NCI-H1092 treated with DMSO at 0.1 percent for 48 hours (cell line): ENCODE results near the gene RIC8A.

Source experiments
- DNase-seq: peaks from one replicate; lab custom pipeline; 2025; lab: John Stamatoyannopoulos, UW

Gene RIC8A

DNA sequence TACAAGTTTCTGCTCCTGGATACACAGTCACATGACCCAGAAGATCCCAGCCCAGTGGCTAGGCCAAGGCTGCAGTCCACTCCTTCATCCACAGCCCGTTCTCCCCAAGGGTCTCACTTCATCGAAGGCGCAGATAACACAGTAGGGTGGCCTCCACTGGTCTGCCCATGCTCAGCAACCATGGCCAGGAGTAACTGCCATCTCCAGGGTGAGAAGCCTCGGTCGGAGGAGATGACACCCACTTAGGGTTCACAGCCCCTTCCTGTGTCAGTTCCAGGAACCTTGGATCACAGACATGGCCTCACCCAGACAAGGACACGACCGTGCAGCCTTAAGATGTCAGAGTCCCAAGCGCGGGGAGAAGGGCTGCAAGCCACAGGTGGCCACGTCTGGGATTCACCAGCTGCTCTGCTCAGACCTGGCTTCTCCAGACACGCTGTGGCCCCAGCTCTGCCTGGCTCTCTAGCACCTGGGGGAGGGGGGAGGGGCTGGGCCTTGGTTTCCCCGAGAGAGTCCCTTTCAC, 2.9 kb upstream of the RIC8A start:
- no peak for DNase-seq

DNA sequence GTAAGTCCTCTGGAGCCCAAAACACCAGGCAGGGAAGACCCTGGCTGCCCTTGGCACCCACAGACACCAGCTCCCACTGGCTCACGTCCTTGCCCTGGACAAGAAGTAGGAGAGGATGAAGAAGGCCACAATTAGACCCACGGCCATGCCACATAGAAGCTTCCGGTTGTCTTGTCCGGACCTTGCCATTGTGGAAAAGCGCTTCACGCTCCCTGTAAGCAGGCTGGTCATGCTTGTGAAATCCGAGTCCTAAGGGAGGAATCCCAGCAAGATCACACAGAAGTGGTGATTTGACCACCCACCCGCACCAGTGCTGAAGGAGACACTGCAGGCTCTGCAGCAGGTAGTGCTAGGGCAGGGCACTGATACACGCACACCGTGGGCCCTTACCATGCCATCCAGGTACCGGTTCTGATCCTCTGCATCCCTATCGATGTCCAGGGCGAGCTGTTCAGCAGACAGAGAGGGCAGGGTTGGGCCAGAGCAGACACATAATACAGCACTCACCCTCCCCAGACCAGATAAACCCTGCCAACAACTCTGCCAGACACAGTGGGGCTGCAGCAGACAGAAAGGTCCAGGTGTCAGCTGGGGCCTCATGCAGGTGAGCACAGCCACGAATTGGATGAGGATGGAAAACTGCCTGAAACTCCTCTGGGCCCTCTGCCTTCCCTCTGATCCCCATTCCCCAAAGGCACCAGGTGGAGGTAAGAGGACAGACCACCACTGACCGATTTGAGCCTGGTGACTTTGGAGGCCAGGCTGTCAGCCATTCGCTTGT, 2.1 kb upstream of the RIC8A start:
- DNase-seq: no peak

DNA sequence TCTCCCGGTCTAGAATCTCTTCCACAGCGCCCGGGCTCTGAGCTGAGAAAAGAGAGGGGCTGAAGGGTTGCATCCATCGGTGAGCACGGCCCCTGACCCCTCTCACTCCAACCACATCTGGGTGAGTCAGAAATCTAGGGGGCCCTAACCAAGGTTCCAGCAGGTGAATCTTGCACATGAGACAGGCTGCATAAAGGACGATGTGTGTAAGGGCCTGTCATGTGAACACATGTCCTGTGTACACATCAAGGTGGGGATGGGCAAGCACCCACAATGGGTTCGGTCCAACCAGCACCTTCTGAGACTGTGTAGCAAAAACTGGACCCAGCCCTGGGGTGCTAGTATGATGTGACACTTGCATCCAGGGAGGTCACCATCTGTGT, 1.5 kb upstream of the RIC8A start:
- no peak for DNase-seq

DNA sequence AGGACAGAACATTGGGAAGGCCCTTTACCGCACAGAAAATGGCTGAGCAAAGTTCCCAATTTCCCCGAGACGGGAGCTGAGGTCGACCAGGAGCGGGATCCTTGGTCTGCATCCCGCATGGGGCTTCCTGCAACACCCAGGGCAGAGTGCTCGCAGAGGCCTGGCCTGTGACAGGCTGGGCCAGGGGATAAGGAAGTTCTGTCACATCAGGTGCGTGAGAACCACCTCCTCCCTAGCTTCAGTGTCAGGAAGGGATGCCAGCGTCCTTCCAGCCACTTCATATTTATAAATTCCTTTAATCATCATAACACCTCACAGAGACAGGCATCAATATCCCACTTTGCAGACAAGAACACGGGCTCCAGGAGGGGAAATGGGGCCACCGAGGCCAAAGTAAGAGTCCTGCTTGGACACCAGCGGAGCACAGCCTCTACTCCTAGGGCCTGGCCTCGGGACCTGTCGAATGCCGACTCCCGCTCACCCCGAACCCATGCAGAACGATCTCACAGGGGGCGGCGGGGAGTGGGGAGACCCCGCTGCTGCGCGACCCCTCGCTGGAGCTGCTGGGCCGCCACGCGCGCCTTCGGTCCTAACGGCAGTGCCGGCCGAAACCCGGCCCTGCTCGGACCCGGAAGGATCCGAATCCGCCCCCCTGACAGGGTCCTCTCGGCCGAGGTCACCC, 841 bp upstream of the RIC8A start:
- no peak for DNase-seq

DNA sequence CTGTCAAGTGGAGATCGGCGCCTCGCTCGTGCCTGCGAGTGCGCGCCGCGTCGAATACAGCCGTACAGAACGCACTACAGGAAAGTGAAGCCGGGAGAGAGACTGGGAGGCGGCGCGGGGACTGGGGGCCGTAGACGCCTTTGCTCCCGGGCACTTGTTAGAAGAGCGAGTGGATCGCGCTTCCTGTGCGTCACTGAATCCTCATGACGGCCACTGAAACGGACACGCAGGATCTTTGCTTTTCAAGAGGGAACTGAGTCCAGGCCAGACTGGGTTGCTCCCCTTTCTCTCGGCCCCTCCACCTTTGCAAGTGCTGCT, 314 bp downstream of the RIC8A start:
- no peak for DNase-seq

DNA sequence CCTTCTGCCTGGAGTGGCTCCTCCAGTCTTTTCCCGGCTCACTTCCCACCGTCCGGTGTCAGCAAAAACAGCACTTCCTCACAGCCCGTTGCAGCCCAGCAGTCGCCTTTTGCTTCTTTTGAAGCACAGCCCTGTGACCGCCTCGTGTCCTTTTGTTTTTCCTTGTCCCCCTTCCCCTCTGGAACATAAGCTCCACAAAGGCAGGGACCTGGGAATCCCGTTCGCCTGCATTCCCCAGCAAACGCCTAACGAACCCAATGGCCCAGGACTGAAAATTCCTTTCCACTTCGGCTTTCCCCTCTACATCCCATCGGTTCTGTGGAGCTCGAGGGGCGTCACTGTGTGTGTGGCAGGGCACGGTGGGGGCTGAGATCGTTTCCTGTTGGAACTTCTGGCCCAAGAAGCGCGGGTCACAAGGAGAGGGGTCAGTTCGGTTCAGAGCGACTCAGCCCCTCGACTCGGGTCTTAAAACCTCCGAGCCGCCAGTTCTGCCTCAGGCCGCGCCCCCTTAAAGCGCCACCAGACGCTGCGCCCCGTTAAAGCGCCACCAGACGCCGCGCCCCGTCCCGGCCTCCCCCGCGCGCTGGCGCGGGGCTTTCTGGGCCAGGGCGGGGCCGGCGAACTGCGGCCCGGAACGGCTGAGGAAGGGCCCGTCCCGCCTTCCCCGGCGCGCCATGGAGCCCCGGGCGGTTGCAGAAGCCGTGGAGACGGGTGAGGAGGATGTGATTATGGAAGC, 841 bp downstream of the RIC8A start:
- peak; percentile 36 for DNase-seq

DNA sequence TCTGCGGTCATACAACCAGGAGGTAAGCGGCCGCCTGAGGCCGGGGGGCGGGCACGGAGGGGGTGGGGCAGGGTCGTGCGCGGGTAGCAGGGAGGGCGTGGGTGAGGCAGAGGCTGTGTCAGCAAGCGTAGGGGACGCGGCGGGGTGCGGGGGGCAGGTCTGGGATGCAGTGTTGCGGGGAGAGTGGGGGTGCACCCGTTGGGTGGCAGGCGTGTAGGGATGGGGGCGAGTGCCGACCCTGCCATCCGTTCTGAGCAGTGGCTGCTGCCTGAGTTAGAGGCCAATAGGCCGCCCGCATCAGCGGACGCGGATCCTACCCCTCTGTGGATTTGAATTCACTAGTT, 1.4 kb downstream of the RIC8A start:
- no peak for DNase-seq

DNA sequence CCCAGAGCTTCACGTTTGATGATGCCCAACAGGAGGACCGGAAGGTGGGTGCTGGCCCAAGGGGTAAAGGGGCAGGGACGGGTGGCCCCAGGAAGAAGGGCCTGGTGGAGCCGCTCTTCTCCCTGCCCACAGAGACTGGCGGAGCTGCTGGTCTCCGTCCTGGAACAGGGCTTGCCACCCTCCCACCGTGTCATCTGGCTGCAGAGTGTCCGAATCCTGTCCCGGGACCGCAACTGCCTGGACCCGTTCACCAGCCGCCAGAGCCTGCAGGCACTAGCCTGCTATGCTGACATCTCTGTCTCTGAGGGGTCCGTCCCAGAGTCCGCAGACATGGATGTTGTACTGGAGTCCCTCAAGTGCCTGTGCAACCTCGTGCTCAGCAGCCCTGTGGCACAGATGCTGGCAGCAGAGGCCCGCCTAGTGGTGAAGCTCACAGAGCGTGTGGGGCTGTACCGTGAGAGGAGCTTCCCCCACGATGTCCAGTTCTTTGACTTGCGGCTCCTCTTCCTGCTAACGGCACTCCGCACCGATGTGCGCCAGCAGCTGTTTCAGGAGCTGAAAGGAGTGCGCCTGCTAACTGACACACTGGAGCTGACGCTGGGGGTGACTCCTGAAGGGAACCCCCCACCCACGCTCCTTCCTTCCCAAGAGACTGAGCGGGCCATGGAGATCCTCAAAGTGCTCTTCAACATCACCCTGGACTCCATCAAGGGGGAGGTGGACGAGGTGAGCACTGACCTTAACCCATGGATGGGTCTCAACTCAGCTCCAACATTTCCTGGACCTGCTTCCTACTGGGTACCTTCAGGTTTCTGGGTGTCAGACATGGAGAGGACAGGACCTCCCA, 2.0 kb downstream of the RIC8A start:
- no peak for DNase-seq

DNA sequence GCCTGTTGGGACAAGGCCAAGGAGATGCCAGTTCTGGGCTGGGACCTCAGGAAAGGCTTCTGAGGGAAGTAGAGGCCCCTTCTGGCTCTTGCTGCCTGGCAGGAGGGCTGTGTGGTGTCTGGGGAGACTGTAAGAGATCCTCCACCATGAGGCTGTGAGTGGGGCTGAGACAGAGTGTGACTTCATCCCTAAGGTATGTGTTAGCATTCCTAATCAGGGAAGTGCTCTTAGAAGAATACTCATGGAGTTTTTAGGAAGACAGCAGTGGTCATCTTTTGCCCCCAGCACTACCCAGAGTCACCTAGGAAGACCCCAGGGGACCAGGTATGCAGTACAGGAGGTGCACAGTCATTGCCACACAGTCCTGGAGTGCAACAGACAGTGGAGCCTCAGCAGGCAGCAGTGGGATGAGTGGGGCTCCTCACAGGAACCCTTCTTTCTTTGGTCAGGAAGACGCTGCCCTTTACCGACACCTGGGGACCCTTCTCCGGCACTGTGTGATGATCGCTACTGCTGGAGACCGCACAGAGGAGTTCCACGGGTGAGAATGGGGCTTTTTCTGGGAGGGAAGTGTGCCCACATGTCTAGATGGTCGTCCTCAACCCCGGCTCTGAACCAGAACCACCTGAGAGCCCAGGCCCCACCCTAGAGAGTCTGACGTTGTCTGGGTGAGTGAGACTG, 2.8 kb downstream of the RIC8A start:
- DNase-seq: no peak

DNA sequence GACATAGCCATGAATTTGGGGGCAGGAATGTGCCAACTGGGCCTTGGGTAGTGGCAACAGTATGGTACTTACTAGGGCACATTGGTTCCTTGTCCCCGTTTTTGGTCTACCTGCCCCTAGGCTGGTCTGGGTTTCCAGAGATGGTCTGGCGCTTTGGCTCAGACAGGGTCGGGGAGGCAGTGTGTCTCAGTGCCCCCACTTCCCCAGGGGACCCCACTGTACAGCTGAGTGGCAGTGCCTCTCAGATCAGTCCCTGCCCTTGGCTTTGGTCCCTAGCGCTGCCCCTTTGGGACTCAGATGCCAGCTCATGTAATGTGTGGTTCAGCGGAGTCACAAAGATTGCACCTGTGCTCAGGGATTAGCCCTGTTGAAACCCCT, 3.3 kb downstream of the RIC8A start:
- DNase-seq: no peak

DNA sequence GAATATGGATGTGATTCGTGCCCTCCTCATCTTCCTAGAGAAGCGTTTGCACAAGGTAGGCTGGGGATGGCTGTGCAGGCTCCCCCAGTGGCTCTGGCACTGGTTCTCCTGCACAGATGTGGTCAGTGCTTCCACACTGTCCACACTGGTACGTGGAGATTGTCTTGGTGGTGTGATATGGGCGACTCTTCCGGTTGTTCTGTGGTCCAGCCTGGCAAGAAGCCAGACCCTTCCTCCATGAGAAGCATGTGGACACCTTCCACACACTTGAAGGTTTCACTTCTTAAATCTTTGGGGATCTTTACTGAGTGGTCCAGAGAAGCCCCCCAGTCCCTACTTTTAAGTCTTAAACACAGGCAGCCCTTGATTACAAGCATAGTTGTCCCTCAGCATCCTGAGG, 3.8 kb downstream of the RIC8A start:
- no peak for DNase-seq

DNA sequence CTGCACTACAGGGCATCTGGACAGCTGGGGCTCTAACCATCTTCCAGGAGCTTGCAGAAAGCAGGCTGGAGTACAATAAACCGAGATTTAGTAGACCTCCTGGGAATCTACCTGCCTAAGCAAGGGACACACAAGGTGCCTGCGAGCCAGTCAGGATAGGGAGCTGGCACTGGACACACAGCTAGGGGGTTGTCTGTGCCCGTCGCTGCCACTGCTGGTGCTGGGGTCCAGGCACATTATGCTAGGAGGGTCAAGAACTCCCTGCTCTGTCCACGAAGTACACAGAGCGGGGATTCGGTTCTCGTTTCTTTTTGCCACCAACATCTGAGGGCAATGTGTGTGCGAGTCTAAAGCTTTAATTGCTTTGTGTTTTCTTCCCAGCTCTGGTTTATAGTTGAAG, 4.2 kb downstream of the RIC8A start:
- no peak for DNase-seq

DNA sequence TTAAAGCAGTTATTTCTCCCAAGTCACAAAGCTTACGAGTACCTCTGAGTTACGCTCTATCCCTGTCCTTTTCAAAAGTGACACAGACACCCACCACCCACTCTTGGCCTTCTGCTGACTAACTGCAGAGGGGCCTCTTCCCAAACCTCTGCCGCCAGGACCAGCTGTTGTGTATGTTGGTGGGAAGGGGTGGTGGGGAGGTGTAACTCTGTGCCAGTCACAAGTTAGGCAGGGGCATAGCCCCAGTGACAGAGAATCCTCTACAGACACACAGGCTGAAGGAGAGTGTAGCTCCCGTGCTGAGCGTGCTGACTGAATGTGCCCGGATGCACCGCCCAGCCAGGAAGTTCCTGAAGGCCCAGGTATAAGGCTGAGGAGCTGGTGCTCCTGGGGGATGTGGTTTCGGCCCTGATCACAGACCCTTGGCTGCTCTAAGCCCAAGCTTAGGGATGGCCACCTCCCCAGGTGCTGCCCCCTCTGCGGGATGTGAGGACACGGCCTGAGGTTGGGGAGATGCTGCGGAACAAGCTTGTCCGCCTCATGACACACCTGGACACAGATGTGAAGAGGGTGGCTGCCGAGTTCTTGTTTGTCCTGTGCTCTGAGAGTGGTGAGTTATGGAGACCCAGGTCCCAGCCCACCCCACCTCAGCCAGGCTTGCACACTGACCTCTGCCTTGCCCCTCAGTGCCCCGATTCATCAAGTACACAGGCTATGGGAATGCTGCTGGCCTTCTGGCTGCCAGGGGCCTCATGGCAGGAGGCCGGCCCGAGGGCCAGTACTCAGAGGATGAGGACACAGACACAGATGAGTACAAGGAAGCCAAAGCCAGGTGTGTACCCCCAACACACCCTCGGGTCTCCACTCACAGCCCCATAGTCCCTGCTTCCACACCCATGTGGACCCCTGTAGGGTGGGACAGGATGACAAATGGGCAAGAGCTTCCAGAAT, 4.9 kb downstream of the RIC8A start:
- DNase-seq: no peak

DNA sequence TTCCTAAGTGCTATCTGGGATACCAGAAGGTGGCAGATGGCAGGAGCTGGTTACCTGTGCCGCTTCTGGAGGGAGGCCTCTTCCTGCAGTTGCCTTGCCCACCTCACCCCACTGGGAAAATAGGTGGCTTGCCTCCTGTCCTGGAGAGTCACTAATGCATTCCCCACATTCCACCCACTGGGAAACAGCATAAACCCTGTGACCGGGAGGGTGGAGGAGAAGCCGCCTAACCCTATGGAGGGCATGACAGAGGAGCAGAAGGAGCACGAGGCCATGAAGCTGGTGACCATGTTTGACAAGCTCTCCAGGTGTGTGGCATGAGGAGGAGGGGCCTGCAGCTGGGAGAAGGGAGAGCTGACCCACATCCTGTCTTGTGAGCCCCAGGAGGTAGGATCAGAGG, 5.6 kb downstream of the RIC8A start:
- DNase-seq: no peak

DNA sequence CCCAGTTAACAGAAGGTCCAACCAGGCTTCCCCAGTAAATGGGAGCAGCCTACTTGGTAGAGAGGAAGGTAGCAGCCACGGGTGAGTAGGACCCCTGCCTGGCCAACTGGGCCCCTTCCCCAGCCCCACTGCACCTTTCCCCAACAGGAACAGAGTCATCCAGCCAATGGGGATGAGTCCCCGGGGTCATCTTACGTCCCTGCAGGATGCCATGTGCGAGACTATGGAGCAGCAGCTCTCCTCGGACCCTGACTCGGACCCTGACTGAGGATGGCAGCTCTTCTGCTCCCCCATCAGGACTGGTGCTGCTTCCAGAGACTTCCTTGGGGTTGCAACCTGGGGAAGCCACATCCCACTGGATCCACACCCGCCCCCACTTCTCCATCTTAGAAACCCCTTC, 6.6 kb downstream of the RIC8A start:
- no peak for DNase-seq

DNA sequence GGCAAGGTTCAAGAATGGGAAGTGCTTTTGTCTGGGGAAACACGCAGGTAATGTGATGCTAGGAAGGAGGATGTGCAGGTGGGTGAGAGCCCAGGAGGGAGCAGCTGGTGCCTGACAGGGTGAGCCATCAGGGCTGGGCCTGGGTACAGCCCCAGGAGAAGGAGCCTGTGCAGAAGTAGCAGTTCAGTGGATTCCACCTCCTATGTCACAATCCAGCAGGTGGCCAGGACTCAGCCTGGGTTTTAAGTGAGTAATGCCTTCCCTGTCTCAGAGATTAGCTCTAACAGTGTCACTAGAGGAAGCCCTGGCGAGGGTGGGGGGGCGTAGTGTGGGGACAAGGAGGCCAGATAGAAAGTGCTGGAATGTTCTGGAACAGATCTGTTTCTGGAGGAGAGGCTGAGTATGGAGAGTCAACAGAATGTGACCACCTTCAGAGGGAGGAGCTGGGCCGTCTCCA, 8.1 kb downstream of the RIC8A start:
- no peak for DNase-seq

DNA sequence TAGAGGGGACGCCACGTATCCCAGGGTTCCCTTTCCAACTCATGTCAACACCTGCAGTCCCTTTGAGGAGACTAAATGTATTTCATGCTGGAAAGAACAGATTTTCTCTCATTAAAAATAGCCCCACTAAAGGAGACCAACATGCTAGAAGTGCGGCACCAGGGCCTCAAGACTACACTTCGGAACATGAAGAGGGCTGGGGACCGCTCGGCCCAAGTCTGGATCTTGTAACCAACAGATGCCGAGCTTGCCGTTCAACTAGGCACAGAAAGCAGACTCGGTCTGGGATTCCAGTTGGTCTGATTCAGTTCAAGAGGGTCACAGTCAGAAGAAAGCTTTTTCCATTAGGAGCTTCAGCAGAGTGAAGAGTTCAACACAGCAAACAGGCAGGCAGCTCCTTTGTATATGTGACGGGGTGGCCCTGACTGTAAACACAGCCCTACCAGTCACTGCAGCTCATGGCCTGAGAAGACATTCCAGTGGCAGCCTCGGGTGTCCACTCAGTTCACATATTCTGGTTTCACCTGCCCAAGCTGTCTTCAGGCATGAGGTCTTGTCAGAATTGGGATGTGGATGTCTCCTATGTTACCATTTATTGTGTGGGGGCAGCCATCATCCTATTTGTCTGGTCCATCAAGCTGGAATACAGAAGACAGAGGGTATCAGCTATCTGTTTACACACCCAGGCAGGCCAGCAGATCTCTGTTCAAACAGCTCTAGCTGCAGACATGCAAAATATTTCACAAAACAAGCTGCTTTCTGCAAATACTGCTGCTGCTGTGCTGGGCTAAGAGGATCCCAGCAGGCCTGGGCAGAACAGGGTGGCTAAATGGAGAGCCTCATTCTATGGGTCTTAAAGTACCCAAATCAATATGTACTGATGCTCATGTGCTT, 8.8 kb downstream of the RIC8A start:
- DNase-seq: no peak

DNA sequence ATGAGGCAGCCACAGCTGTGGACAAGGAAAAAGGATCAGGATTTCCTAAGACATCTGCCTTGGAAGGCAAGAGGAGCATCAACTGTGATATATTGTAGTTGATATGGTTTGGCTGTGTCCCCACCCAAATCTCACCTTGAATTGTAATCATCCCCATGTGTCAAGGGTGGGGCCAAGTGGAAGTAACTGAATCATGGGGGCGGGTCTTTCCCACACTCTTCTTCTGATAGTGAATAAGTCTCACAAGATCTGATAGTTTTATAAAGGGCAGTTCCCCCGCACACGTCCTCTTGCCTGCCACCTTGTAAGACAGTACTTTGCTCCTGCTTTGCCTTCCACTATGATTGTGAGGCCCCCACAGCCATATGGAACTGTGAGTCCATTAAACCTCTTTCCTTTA, 10.2 kb downstream of the RIC8A start:
- no peak for DNase-seq

DNA sequence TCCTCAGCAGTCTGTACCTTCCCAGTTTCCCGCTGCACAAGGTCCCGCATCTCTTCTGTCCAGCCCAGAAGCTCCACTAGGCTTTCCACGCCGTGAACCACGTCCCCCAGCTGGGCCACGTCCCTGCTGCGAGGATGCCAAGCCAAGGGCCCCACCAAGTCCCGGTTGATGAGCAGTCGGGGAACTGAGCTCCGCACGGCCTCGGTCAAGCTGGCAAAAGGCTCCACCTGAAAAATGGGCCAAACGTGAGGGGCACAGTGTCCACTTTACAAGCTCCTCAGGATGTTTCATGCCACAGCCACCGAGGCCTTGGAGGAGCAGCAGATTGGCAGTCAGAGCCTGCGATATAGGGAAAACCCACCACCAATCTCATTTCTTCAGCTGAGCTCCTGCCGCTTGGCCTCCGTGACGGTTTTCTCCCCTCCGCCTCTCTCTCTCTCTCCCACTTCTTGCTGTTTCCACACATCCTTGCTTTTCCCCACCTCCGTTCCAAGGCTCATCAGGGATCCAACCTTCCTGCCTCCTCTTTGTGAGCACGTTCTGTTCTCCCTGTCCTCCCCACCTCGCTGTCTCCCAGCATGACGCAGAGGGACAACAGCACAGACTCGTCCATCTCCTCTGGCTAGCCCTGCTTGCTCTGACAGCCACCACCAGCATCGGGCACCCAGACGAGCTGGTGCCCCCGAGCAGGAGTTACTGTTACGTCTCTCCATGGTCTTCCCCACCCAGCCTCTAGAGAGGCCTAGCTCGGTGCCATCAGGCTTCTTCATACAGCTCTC, 11.5 kb downstream of the RIC8A start:
- no peak for DNase-seq
